Cerebellar cortex (tissue), 1 donor: ENCODE data around the gene CMTM8.

ENCODE experiments used
- DNase-seq: peaks from one replicate; pipeline ENCODE4 v3.0.0-alpha.2; 2015; ENCODE audit warnings: low spot score

Gene CMTM8

DNA sequence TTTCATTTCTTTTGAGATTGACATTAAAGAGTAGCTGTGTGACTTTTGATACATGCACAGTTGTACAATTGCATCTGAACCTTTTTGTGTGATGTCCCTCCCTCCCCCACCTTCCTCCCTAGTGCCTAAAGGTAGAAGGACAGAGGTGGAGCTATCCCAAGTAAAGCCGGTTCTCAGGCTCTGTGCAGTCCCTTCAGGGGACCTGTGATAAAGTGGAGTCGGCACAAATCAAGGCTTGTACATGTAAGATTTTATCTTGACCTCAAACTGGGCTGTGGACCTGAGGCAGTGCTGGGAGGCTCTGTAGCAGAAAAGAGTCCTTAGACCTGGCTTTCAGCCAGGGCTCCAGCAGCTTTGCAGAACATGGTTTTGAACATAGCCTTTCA is 97.6 kb downstream of the CMTM8 start:
- DNase-seq: peak; percentile 23

DNA sequence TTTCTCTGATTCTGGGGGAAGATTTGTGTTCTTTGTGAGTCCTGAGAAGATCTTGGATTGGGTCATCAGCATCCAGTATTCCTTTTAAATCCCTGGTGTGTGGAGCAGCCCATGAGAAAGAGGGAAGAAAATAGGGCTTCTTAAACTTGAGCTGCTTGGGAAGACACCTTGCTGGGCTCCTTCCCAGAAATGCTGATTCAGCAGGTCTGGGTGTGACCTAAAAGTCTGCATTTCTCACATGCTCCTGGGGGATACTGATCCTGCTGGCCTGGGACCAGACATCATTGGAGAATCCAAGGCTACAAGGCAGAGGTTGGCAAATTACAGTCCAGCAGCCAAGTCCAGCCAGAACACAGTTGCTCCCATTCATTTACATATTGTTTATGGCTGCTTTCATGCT is 99.0 kb downstream of the CMTM8 start:
- DNase-seq: no peak

DNA sequence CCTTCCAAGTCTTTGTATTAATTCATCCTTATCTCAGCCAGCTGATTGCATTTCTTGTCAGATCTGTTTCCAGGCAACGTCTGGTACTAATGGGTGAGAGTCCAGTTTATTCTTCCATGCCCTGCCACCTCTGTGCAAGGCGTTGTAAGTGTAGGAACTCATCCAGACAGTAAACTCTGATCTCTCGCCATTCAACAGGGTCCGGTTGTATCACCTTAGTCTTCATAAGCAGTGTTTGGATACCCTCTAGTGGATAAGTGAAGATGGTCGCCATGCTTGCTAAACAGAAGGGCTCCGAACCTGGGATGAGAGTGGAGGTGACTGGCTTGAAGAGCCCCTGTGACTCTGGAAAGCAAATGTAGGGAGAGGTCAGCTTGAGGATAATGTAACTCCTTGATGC is 101.6 kb downstream of the CMTM8 start:
- DNase-seq: peak; percentile 87

DNA sequence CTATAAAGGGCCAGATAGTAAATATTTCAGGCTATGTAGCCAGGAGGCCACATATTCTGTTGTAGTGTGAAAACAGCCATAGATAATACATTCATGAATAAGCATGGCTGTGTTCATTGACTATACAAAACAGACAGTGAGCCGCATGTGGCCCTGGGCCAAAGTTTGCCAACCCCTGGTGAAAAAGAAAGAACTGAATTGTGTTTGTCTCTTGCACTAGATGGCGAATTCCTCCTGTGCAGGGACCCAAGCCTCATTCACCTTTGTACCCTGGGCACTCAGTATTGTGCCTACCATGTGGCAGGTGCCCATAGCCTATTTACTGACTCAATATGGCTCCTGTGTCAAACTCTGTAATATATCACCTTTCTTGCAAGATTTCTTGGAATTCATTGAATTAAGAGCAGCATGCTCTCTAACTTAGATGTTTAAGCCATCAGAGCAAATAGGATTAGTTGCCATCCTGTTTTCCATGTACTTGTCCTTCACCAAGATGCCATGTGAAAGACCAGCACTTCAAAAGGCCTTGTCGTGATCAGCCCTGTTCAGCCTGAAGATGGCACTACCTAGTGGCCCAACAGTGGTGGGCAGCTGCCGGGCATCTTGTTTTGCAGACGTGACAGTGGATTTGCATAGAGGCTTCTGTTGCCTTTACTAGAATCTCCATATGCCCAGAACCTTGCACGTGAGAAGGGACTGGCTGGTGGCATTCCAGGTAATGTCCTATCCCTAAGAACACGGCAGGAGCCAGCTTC is 102.3 kb downstream of the CMTM8 start:
- no peak for DNase-seq

DNA sequence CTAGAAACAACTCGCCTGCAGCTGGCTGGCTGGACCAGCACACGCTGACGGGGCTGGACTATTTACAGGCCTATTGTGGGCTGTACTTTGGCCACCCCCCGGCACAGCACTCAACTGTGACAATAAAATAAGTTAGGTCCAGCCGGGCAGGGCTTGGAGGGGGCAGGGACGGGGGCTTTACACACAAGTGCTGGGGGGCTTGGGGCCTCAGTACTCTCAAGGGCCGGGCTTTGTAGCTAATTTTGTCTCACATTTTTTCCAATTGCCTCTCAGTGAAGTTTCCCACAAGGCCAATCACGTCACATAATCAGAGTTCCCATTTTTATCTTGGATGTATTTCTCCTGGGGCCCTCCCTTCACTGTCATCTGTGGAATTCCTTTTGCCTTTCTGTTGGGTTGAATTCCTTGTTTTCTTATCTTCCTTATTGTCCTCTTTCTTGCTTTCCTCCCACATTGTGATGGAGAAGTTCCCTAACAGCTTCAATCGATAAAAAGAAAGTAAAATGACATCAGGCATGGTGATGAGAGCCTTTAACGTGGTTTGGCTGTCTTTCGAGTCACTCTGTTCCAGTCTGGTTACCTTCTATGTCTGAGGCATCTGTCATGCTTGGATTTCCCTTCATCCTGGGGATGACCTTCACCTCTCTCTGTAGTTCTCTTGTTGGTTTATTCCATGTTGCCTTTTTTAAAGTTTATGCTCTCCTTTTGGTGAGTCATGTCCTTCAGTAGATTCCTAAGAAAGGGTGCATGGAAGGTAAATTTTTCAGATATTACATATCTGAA is 109.1 kb downstream of the CMTM8 start:
- DNase-seq: no peak

DNA sequence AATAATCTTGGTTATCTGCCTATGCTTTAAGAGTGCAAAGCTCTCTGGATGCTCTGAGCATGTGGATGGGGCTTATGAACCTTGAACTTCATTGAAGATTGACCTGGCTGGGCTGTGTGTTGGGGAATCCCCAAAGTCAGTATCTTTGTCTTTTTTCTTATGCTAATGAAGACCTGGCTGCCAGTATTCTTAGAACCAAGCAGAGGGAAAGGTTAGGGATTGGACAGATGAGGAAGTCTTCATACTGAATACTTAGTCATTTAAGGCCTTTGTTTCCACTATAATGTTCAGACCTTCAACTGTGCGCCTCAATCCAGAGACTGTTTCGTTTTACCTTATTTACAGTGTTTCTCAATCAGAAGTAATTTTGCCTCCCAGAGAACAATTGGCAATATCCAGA is 110.7 kb downstream of the CMTM8 start:
- no peak for DNase-seq

DNA sequence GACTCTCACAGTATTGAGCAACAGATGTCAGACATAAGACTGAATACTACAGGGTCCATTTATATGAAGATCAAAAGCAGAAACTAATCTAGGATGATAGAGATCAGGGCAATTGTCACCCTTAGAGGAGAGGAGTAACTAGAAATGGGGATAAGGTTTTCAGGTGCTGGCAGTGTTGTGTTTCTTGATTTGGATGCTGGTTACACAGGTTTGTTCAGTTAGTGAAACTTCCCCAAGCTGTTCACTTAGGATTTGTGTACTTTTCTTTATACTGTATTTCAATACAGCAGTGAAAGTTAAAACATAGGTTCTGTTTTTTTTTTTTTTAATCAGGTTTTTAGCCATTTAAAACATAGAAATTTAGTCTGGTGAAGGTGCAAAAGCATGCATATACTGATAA is 114.1 kb downstream of the CMTM8 start:
- no peak for DNase-seq

DNA sequence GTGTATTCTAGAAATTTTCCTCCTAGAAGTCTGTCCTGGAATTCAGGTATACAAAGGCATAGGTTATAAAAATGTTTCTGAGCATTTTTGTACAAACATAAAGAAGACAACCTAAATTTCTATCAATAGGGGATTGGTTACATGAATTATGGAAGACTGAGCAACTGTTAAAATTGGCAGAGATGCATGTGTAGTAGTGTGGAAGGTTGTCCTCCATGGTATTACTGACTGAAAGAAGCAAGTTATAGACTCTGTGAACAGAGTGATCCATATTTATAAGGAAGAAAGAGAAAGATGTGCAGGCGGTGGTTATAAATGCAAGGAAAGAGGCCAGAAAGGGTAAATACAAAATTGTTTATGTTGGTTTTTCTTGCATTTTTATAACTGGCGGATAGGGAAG is 114.9 kb downstream of the CMTM8 start:
- no peak for DNase-seq

DNA sequence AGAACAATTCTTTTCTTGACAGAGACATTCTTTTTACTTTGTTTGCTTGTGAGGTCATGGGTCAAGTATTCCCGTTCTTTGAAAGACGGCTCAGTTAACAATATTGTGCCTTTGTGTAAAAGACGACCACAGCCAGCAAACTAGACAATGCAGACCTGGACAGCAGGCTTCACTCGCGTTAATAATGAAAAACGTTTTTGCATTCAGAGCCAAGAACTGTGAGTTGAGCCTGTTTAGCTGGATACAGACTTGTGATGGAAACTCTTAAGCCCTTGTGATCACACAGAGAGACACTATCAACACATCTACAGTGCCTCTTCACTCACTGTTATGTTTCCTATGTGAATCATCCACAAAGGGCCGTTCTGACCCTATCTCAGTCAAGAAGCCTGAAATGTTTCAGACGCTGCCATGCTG is 115.9 kb downstream of the CMTM8 start:
- no peak for DNase-seq

DNA sequence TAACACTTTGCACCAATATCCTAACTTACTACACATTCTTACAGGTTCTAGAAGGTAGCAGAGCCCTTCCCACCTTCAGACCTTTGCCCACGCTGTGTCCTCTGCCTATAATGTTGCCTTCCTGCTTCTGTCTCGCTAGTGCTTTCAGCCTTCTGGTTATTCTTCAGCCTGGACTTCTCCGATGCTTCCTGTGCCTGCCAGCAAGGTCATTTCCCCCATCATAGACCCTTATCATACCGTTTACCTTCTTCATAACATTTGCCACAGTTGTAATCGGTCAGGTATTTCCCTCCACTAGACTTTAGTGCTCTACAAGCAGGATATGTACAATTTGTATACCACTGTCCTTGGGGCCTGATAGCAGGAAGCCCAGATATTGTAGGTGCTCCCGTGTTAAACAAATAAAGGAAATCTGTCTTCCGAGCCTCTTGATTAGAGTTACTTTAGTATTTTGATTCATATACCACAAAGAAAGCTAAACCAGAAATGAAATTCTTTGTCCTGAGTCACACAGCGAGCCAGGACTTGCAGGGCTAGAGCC is 117.3 kb downstream of the CMTM8 start:
- DNase-seq: no peak

DNA sequence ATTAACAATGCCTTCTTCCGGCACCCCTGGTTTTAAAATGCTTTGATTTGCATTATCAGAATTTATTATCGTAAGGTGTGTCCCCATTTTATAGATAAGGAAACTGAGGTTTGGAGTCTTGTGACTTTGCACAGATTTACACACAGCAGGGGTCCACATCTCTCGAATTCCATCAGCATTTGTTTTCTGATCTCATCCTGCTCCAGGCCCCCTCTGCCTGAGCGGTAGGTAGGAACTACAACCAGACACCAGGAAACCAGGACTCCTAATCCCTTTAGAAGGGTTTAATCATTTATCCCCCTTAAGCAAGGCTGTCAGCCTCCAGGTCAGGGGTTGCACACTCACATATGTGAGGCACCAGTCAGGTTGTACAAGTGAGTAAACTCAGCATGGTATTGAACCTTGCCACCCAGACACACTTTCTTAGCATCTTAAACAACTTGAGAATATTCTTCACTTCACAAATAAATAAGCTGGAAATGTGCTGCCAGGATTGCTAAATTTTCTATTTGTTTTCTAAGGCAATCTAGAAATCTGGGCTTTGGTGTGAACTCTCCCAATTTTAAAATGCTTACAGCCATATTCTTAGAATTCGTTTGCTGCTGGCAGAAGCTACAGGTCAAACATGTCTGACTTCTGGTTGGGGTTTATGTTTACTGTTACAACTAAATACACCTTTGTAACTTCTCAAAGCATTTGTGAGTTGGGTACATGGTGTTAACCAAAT is 121.4 kb downstream of the CMTM8 start:
- no peak for DNase-seq

DNA sequence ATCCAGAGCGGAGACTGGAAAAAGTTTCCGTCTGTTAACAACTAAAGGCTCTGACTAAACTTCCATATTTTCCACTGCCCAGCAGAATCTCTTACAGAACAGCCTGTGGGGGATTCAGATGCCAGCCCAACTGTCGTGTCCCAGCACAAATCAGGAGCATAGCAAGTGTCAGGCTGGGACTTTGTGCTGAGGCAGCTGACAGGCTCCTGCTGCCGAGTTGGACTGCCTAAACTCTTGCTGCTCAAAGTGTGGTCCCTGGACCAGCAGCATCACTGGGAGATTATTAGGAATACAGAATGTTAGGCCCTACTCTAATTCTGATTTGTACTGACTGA is 122.0 kb downstream of the CMTM8 start:
- DNase-seq: no peak

DNA sequence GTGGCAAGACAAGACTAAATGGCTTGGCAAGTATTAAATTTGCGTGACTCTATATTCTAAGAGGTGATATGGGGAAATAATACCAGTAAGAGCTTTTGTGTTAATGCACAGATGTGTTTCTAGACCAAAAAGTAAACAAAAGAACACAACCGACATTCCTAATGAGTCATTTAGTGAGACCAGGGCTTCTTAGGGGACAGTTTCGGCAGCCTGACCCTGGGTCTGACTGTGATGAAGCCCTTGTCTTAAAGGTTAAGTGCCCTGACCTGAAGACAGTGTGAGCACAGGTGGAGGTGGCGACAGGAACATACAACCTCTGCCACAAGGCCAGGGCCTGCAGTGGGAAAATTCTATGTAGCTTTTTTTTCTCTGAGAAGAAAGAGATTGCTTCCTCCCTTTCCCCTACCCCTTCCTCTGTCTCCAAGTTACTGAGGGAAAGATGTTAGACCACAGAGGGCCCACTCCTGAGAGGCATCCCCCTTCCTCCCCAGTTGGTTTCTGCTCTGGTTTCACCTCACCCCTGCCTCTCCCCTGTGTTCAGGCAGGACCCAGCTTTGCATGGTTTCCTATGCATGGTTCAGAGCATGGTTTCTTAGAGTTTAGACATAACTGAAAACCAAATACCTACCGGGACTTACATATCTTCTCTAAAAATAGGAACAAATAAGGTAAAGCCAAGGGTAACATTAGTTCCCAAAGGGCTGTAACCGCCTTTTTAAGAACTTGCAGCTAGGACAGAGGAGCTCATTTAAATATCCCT is 128.3 kb downstream of the CMTM8 start:
- no peak for DNase-seq

DNA sequence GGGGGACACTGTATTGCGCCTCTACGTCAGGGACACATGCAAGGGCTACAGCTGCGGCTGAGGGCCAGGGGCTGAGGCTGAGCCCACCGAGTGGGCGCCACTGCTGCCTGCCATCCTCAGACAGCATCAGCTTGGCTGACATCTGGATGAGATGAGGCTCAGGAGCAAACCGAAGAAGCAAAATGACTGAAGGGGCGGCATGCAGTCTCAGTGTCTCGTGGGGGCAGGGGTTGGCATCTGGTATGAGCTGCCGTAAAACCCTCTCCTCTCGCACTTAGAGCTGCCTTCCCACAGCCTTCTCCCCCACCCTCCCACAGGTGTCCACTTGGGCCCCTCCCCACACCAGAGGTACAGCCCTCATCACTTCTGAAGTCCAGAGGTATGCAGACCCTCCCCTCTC is 129.0 kb downstream of the CMTM8 start:
- no peak for DNase-seq

DNA sequence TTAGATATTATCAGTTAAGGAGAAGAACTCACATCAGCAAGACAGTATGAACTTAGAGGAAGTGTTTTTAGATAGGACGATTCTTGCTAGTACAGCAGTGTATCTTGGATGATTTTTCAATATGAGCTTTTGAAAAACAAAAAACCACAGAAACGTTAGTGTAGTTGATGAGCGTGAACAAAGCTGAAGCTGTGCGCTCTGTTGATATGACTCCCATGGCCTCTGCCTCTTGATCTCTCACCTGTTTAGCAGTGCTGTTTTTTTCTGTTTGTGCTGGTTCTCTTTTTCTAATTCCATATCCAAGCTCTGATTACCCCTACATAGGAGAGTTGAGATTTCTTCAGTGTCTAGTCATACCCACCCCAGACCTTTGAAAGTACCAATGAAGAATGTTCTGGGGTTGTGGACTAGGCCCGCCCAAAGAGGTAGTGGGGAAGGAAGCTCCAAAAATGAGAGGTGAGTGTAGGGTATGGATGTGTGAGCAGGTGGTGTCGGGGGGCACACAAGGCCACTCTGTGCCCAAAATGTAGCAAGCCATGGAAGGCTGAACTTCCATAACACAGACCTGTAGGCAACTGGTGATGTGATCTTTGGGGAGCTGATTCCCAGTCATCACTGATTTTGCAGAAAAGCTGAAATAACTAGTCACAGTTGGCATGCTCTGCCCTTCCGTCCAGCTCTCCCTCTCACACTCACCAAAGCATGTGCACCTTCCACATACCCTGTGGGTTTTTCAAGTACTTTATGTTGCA is 133.2 kb downstream of the CMTM8 start:
- no peak for DNase-seq

DNA sequence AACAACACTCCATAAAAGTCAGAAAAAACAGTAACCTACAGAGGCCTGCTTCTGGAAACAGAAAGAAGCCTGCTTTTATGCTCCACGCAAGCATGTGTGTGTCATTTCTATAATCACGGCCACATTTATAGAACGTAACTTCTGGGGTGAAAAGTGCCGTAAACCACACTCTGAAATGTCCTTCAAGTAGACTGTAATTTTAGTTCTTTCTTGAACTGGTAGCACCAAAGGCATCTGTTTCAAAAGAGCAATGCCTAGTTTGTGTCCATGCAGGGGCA is 133.7 kb downstream of the CMTM8 start:
- DNase-seq: no peak

DNA sequence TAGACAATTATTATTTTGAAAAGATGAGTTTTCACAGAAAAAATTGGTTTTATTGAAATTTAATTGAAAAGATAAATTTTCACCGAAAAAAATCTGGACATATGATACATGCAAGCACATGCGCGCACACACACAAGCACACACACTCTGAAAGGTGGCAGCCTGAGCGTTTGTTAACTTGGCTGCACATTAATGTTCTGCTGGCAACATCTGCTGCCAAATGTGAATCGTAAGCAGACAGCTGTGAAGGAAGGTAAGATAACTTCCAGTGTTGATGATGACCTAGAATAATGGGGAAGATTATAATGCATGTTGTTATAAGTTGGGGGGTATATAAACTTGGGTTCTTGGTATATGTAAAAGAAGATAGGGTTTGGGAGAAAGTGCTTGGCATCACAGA is 134.8 kb downstream of the CMTM8 start:
- DNase-seq: no peak

DNA sequence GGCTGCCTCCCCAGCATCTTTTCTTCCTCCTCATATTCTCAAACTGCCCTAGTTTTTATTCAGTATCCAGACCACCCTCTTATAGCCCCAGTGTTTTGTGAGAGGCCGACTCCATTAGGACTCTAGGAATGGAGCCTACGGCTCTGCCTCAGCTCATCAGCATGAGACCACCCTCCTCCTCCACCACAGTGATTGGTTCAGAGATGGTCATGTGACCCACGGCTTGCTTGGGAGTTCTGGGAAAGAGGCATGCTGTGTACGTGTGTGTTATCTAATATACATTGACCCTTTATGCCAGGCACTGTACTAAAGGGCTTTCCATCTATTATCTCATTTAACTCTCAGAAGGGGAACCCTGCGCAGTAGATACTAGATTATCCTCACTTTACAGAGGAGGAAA is 135.4 kb downstream of the CMTM8 start:
- no peak for DNase-seq

DNA sequence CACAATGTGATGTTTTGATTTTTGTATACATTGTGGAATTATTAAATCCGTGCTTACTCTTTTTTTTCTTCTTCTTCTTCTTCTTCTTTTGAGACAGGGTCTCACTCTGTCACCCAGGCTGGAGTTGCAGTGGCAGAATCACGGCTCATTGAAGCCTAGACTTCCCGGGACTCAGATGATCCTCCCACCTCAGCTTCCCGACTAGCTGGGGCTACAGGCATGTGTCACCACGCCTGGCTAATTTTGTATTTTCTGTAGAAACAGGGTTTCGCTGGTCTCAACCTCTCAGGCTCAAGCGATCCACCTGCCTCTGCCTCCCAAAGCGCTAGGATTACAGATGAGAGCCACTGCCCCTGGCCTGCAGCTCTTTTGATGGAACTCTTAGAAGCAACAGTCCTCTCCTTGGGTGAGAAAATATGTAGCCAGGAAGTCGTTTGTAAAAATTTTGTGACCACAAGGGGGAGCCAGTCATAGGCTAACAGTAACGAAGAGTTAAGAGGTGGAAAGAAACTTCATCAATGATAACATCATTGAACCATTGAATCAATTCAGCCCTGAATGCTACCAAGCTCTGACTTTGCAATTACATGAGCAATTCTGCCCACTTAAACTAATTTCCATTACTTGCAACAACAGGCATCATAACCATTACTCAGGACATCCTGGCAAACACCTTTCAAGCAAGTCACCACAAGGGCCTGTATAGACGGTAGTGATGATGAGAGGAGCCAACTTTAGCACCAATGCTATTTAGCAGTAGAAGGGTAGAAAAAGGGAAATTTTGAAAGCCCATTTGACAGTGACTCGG is 136.5 kb downstream of the CMTM8 start:
- peak; percentile 89 for DNase-seq

DNA sequence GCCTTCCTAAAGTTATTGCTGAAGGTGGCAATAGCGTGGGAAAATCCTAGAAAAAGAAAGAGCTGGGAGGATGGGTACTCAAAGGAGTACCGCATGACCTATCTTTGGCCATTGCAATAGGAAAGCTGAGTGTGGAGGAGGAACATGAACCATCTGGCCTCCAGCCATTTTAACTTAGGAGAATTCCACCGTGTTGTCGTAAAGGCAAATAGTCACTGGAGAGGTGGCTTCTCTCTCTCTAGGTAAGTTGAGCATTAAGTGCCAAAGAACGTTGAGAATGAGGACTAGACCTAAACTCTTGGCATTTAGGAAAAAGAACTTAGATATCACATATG is 137.1 kb downstream of the CMTM8 start:
- no peak for DNase-seq

DNA sequence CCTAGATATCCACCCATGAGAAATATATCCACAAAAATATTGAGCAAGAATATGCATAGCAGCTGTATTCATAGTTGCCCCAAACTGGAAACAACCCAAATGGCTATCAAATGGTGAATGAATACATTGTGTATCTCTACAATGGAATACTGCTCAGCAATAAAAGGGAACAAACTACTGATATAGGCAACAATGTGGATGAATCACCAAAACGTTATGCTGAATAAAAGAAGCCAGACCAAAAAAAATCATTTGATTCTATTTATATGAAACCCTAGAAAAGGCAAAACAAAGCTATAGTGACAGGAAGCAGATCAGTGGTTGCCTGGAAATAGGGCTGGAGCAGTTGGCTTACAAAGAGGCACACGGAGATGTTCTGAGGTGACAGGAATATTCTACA is 137.6 kb downstream of the CMTM8 start:
- no peak for DNase-seq
